HEK293T (cell line): Measurements from ENCODE around the gene PPP1R14D.
A peak's percentile ranks its signal among the peaks of the same experiment; 100 is the strongest.

Source experiments
- CTCF ChIA-PET: fragments of 350-600 bp; formaldehyde crosslinking; extraction: SDS; loops from one replicate; lab custom pipeline; 2021; ENCODE audit warnings: antibody characterized with exemption, inconsistent platforms; lab: Yijun Ruan, JAX
- POLR2A ChIA-PET: fragments of 350-600 bp; formaldehyde crosslinking; extraction: SDS; loops from one replicate; lab custom pipeline; 2020; ENCODE audit warnings: antibody characterized with exemption, inconsistent platforms; lab: Yijun Ruan, JAX
- DNase-seq: peaks from one replicate; pipeline ENCODE4 v3.0.0; 2012; ENCODE audit warnings: mixed read lengths; ENCODE audit errors: extremely low spot score
- ARNT ChIP-seq: fragments of 450-650 bp; IDR thresholded peaks from 2 replicates; pipeline ENCODE4 v1.6.1; 2017; ENCODE audit warnings: mild to moderate bottlenecking
- BHLHE40 ChIP-seq: fragments of 450-650 bp; IDR thresholded peaks from 2 replicates; pipeline ENCODE4 v1.6.1; 2016; ENCODE audit warnings: mild to moderate bottlenecking, moderate library complexity, borderline replicate concordance
- CTBP1 ChIP-seq: fragments of 450-650 bp; IDR thresholded peaks from 2 replicates; pipeline ENCODE4 v1.6.1; 2016; ENCODE audit warnings: borderline replicate concordance
- ELF4 ChIP-seq: fragments of 450-650 bp; IDR thresholded peaks from 2 replicates; pipeline ENCODE4 v1.6.1; 2017; ENCODE audit warnings: antibody characterized with exemption
- FOXA1 ChIP-seq: fragments of 450-650 bp; IDR thresholded peaks from 2 replicates; pipeline ENCODE4 v1.6.1; 2016; ENCODE audit warnings: mild to moderate bottlenecking
- FOXK2 ChIP-seq: fragments of 450-650 bp; IDR thresholded peaks from 2 replicates; pipeline ENCODE4 v1.6.1; 2016; ENCODE audit warnings: mild to moderate bottlenecking
- FOXM1 ChIP-seq: fragments of 450-650 bp; IDR thresholded peaks from 2 replicates; pipeline ENCODE4 v1.6.1; 2017; ENCODE audit warnings: mild to moderate bottlenecking, borderline replicate concordance
- HDGF ChIP-seq: fragments of 450-650 bp; IDR thresholded peaks from 2 replicates; pipeline ENCODE4 v1.6.1; 2017; ENCODE audit warnings: antibody characterized with exemption, borderline replicate concordance
- L3MBTL2 ChIP-seq: fragments of 450-650 bp; conservative IDR thresholded peaks from 2 replicates; pipeline ENCODE4 v1.6.1; 2016; ENCODE audit warnings: mild to moderate bottlenecking
- LEF1 ChIP-seq: fragments of 450-650 bp; IDR thresholded peaks from 2 replicates; pipeline ENCODE4 v1.6.1; 2017; ENCODE audit warnings: mild to moderate bottlenecking, borderline replicate concordance
- NFRKB ChIP-seq: fragments of 450-650 bp; IDR thresholded peaks from 2 replicates; pipeline ENCODE4 v1.6.1; 2016; ENCODE audit warnings: mild to moderate bottlenecking, moderate library complexity
- SP1 ChIP-seq: fragments of 450-650 bp; IDR thresholded peaks from 2 replicates; pipeline ENCODE4 v1.6.1; 2017
- SUZ12 ChIP-seq: fragments of 450-650 bp; IDR thresholded peaks from 2 replicates; pipeline ENCODE4 v1.6.1; 2016; ENCODE audit warnings: mild to moderate bottlenecking
- TARDBP ChIP-seq: fragments of 450-650 bp; IDR thresholded peaks from 2 replicates; pipeline ENCODE4 v1.6.1; 2016
- ZNF384 ChIP-seq: fragments of 450-650 bp; IDR thresholded peaks from 2 replicates; pipeline ENCODE4 v1.6.1; 2016
- TF ChIP-seq, protein P1 (sequence below): fragments of 450-650 bp; IDR thresholded peaks from 2 replicates; pipeline ENCODE4 v1.6.1; 2016

PPP1R14D gene

DNA sequence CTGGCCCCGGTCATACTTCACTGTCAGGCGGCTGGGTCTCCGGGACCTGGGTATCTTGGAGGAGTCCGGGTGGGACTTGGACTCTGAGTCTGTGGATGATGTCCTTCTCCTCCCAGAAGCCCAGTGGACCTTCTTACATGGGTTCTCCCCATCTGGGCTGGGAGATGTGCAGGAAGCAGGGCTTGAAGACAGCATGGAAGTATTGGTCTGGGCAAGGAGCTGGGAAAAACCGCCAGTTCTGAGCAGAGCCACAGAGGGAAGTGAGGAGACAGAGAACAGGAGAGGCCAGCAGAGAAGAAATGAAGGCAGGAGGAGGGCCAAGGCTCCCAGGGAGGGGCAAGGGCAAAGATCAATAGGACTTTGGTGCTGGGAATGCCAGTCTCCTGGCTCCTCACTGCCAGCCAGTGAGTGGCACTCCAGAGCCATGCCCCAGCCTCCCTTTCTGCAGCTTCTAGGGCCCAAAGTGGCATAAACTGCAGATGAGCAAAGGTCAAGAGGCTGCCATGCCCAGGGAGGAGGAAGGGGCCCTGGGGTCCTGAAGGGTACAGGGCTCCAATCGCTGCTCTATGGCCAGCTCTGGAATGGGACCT, at the start of gene PPP1R14D:
Gene PPP1R14D (minus strand): TSS at position 262 of the 590 bp plus-strand sequence. CDS start 67 bp downstream, at position 195.
- ChIA-PET CTCF (no interaction called here), POLR2A (interaction anchor here (0.9 to 1.3 kb wide), 2 partner anchors 21 to 134 kb away, joined by 5 read pairs; partner anchors contain the start of genes DNAJC17, RAD51 and ZFYVE19)
- no peak for DNase-seq
- TF ChIP-seq NFRKB (no peak), TARDBP (no peak), ZNF384 (no peak), ARNT (no peak), ELF4 (no peak), HDGF (no peak), FOXA1 (no peak), SUZ12 (no peak), CTBP1 (no peak), SP1 (no peak), FOXM1 (no peak), FOXK2 (no peak), BHLHE40 (no peak)
- TF ChIP-seq, protein P1, sequence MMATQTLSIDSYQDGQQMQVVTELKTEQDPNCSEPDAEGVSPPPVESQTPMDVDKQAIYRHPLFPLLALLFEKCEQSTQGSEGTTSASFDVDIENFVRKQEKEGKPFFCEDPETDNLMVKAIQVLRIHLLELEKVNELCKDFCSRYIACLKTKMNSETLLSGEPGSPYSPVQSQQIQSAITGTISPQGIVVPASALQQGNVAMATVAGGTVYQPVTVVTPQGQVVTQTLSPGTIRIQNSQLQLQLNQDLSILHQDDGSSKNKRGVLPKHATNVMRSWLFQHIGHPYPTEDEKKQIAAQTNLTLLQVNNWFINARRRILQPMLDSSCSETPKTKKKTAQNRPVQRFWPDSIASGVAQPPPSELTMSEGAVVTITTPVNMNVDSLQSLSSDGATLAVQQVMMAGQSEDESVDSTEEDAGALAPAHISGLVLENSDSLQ, result no peak

- ChIA-PET POLR2A (no interaction called here), CTCF (no interaction called here)
- TF ChIP-seq CTBP1, result no peak
- no peak for TF ChIP-seq FOXM1
- no peak for TF ChIP-seq FOXK2
- TF ChIP-seq, protein P1, result no peak
- DNase-seq, result no peak
Measured at GRCh38 chr15:40877694-40878093, 49.2 kb upstream of the PPP1R14D start.

GRCh38 chr15:40875991-40876730, 47.7 kb upstream of the PPP1R14D start:
- ChIA-PET CTCF (no interaction called here), POLR2A (no interaction called here)
- TF ChIP-seq L3MBTL2, result no peak
- no peak for DNase-seq

DNA sequence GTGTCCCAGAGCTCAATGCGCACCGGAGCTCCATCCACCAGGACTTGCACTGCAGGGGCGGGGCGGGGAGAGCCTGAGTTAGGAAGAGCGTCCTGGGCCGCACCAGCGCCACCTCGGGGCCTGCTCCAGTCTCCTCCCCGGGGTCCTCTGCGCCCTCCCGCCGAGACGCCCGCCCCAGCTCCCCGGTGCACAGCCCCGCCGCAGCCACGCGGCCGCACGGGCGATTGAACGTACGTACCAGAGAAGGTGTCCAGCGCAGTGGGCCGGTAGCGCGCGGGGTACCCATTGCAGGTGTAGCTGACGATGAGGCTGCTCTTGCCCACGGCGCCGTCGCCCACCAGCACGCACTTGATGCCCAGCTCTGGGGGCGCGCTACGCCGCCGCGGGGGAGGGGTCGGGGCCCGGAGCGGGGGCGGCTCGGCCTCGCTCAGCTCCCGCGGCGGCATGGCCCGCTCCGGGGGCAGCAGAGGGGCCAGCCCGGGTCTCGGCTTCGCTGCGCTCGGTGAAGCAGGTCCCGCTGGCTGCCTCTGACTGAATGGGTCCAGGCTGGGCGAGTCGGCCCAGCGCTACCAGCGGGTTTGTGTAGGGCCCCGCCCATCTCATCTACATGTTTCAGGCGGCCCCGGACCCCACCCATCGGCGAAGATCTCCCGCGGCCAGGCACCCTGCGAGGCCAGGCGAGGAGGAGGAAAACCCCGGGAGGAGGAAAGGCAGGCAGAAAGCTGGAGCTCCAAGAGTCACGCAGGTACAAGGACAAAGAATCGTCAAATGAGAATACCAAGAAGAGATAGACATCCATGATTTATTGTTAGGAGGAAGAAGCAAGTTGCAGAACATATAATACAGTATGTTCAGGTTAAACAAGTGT, 45.4 kb upstream of the PPP1R14D start, which contains the start of gene RHOV:
Gene RHOV (minus strand): TSS at position 541 of the 868 bp plus-strand sequence. CDS start 95 bp downstream, at position 446.
- DNase-seq, result peak; percentile 67
- 0 out of 2 replicates have a peak, but pooled peaks have one; percentile 9 for TF ChIP-seq L3MBTL2
- no peak for TF ChIP-seq SP1
- TF ChIP-seq FOXM1, result no peak
- TF ChIP-seq, protein P1, result peak; percentile 88
- TF ChIP-seq HDGF, result no peak
- no peak for TF ChIP-seq ELF4
- no peak for TF ChIP-seq SUZ12
- TF ChIP-seq ZNF384, result no peak
- no peak for TF ChIP-seq FOXK2
- no peak for TF ChIP-seq BHLHE40
- no peak for TF ChIP-seq ARNT
- no peak for TF ChIP-seq TARDBP
- no peak for TF ChIP-seq FOXA1
- no peak for TF ChIP-seq LEF1
- ChIA-PET POLR2A (interaction anchor here (0.6 to 2.4 kb wide), 11 partner anchors 10 to 179 kb away, joined by 3 to 17 read pairs (median 4); partner anchors contain the start of genes CHAC1, RAD51 and VPS18), CTCF (interaction anchor here (0.7 to 2.6 kb wide), 7 partner anchors 16 to 325 kb away, joined by 3 to 41 read pairs (median 5); partner anchors contain the start of gene VPS18)

GRCh38 chr15:40872791-40873693, 44.5 kb upstream of the PPP1R14D start:
- CTCF ChIA-PET, result interaction anchor here (0.7 to 4.0 kb wide), 8 partner anchors 15 to 324 kb away, joined by 3 to 47 read pairs (median 7); partner anchors contain the start of gene VPS18
- POLR2A ChIA-PET, result interaction anchor here (0.7 to 2.4 kb wide), 10 partner anchors 11 to 178 kb away, joined by 3 to 17 read pairs (median 5); partner anchors contain the start of genes RAD51 and VPS18
- no peak for DNase-seq
- TF ChIP-seq ELF4, result no peak
- no peak for TF ChIP-seq FOXK2
